BLaER1 (cell line): ENCODE data around the gene TAF11L14.

Experiments used
- H3K27ac ChIP-seq: shearing (Covaris generic); formaldehyde crosslinking; 2 replicates; pipeline ENCODE4 v1.8.1; 2022
- H3K27me3 ChIP-seq: shearing (Covaris generic); formaldehyde crosslinking; 2 replicates; pipeline ENCODE4 v1.8.1; 2022
- H3K36me3 ChIP-seq: shearing (Covaris generic); formaldehyde crosslinking; 2 replicates; pipeline ENCODE4 v1.8.1; 2022
- H3K4me1 ChIP-seq: shearing (Covaris generic); formaldehyde crosslinking; 2 replicates; pipeline ENCODE4 v1.8.1; 2022
- H3K4me2 ChIP-seq: shearing (Covaris generic); formaldehyde crosslinking; 2 replicates; pipeline ENCODE4 v1.8.1; 2022
- H3K4me3 ChIP-seq: shearing (Covaris generic); formaldehyde crosslinking; 2 replicates; pipeline ENCODE4 v1.8.1; 2022
- H3K9ac ChIP-seq: shearing (Covaris generic); formaldehyde crosslinking; 2 replicates; pipeline ENCODE4 v1.8.1; 2022
- H3K9me3 ChIP-seq: shearing (Covaris generic); formaldehyde crosslinking; 2 replicates; pipeline ENCODE4 v1.8.1; 2022
- H4K20me1 ChIP-seq: shearing (Covaris generic); formaldehyde crosslinking; 2 replicates; pipeline ENCODE4 v1.8.1; 2022
- Cebpa-rat ChIP-seq: shearing (Covaris generic); IDR thresholded peaks from 2 replicates; pipeline ENCODE4 v1.8.1; 2022

Gene TAF11L14

DNA sequence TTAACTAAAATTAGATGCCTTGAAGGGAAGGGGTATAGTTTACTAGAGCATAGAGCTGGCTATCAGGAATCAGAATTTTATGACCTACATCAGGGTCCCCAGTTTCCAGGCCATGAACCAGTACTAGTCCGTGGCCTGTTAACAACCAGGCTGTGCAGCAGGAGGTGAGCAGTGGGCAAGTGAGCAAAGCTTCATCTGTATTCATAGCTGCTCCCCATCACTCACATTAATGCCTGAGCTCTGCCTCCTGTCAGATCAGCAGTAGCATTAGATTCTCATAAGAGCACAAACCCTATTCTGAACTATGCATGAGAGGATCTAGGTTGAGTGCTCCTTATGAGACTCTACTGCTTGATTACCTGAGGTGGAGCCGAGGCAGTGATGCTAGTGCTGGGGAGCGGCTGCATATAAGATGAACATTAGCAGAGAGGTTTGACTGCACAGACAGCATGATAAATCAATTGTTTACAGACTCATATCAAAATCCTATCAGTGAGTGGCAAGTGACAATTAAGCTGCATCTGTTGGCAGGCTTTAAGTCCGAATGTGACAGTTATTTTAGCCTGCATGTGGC, 44.6 kb downstream of the TAF11L14 start:
- H3K4me2 ChIP-seq = no peak overlapping the region
- H3K9me3 ChIP-seq = no peaks in the 10 kb centered on the region
- no peaks in the 10 kb centered on the region for H3K4me1 ChIP-seq
- H3K27me3 ChIP-seq = no peaks in the 10 kb centered on the region
- no peak for TF ChIP-seq Cebpa-rat
- no peak overlapping the region for H3K4me3 ChIP-seq
- H3K9ac ChIP-seq = no peak overlapping the region
- no peak overlapping the region for H3K27ac ChIP-seq
- no peaks in the 10 kb centered on the region for H4K20me1 ChIP-seq
- H3K36me3 ChIP-seq = no peaks in the 10 kb centered on the region

DNA sequence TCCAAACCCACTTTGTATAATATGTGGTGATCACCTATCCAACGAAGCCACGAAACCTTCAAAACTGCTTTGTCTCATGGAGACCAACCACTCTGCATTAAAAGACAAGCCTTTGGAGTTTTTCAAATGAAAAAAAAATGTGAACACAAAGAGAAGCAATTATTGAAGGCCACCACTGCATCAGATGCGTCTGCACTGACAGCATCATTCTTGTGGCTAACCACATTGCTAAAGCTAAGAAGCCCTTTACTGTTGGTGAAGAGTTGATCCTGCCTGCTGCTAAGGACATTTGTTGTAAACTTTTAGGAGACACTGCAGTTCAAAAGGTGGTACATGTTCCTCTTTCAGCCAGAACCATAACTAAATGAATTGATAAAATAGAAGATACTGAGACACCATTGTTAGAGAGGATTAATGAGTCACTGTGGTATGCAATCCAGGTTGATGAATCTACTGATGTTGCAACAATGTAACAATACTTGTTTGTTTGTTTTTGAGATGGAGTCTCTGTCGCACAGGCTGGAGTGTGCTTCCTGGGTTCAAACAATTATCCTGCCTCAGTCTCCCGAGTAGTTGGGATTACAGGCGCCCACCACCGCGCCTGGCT, 45.4 kb downstream of the TAF11L14 start:
- no peak overlapping the region for H3K9ac ChIP-seq
- no peaks in the 10 kb centered on the region for H3K9me3 ChIP-seq
- TF ChIP-seq Cebpa-rat = no peak
- no peak overlapping the region for H3K4me3 ChIP-seq
- H3K27ac ChIP-seq = no peak overlapping the region
- H4K20me1 ChIP-seq = no peaks in the 10 kb centered on the region
- no peaks in the 10 kb centered on the region for H3K27me3 ChIP-seq
- H3K36me3 ChIP-seq = no peaks in the 10 kb centered on the region
- no peak overlapping the region for H3K4me2 ChIP-seq
- H3K4me1 ChIP-seq = no peaks in the 10 kb centered on the region

DNA sequence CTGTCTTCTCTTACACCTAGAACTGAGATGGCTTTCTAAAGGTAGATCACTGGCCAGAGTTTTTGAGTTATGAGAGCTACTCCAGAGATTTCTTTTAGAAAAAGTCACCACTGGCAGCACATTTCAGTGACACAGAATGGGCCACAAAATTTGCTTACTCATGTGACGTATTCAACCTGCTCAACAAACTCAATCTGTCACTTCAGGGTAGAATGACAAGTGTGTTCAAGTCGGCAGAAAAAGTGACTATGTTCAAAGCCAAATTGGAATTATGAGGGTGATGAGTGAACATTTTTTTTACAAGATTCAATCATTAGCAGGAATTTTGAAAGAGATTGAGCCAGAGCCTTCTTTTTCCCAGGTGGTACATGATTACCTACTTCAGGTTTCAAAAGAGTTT, 46.5 kb downstream of the TAF11L14 start:
- Histone ChIP-seq H4K20me1 (no peaks in the 10 kb centered on the region), H3K4me1 (no peaks in the 10 kb centered on the region), H3K4me2 (no peak overlapping the region), H3K9me3 (no peaks in the 10 kb centered on the region), H3K4me3 (no peak overlapping the region), H3K36me3 (no peaks in the 10 kb centered on the region), H3K27me3 (no peaks in the 10 kb centered on the region), H3K9ac (no peak overlapping the region), H3K27ac (no peak overlapping the region)
- no peak for TF ChIP-seq Cebpa-rat
